ENCODE data around the gene MYOF. TPM values are rescaled to one million over a fixed set of nuclear protein-coding genes. Genes with fewer than 3 reads are reported as not detected.

MYOF gene
- polyA plus RNA-seq, 1 of the 3 experiments (the other 2 are of a cell fraction) = 103 TPM

- H2AFZ ChIP-seq (ENCODE audit: low read depth) = no peak overlapping the region
- no peak for DNase-seq
- peak overlapping the region in 1 of 2 experiments; percentile 100; a peak in 2 of 4 replicates for H3K27ac ChIP-seq (ENCODE audit: low read depth in 2 of 2, low read length in 1 of 2)
- POLR2A ChIA-PET = no interaction called here
- H3K79me2 ChIP-seq (ENCODE audit: insufficient read depth) = peaks cover 73% of the 10 kb centered on the region
- WGBS (ENCODE audit: low lambda C conversion rate) = 74% methylated on average over 6 of the region's 6 CpGs
- no peaks in the 10 kb centered on the region for H3K9me2 ChIP-seq
- no peak overlapping the region for H3K9ac ChIP-seq
- no peaks in the 10 kb centered on the region for H3K9me3 ChIP-seq
- H3K36me3 ChIP-seq (replicated peaks in 1 of 2; ENCODE audit: control insufficient read depth in 1 of 2, insufficient read depth in 2 of 2, low read length in 1 of 2) = peaks cover 6 to 56% of the 10 kb centered on the region in 2 experiments
- CTCF ChIA-PET = interaction anchor here (1.4 to 3.4 kb wide), 3 partner anchors 13 to 70 kb away, joined by 4 to 23 read pairs (median 8); partner anchors contain the start of gene MYOF
- H3K27me3 ChIP-seq (ENCODE audit: insufficient read depth) = no peaks in the 10 kb centered on the region
- no peaks in the 10 kb centered on the region for H4K20me1 ChIP-seq (ENCODE audit: insufficient read depth)
- peaks cover 45% of the 10 kb centered on the region for H3F3A ChIP-seq (replicated peaks; ENCODE audit: insufficient read depth)
- no peak for TF ChIP-seq PBX3 (IDR thresholded peaks at IDR 0.05)
- no peak for TF ChIP-seq USF2 (IDR thresholded peaks at IDR 0.05; ENCODE audit: borderline replicate concordance, low read depth, low read length)
- no peak for TF ChIP-seq MXI1 (IDR thresholded peaks at IDR 0.05; ENCODE audit: low read depth, low read length)
- TF ChIP-seq TEAD4 (IDR thresholded peaks at IDR 0.05; ENCODE audit: borderline replicate concordance, insufficient read depth) = no peak
- no peak for TF ChIP-seq MAX (IDR thresholded peaks at IDR 0.05; ENCODE audit: low read depth)
- no peak for TF ChIP-seq FOXJ3 (CRISPR knock-in tag; IDR thresholded peaks at IDR 0.05)
- TF ChIP-seq EP300 (IDR thresholded peaks at IDR 0.05; ENCODE audit: borderline replicate concordance in 1 of 2, low read depth in 1 of 2, low read length in 1 of 2) = no peak
- no peak for TF ChIP-seq RXRA (IDR thresholded peaks at IDR 0.05; ENCODE audit: borderline replicate concordance, low read depth)
- no peak overlapping the region for H3K4me3 ChIP-seq (ENCODE audit: low read depth in 2 of 2, low read length in 1 of 2)
- H3K4me2 ChIP-seq = no peak overlapping the region
- H3K4me1 ChIP-seq (ENCODE audit: control insufficient read depth in 1 of 2, insufficient read depth in 2 of 2, low read depth in 1 of 2, low read length in 1 of 2) = peaks cover 11 to 27% of the 10 kb centered on the region in 2 experiments
Observed at GRCh38 chr10:93447019-93447418, 35.1 kb downstream of the MYOF start.

GRCh38 chr10:93445978-93446720 lies 36.0 kb downstream of the MYOF start:
- no peak for DNase-seq
- Histone ChIP-seq H3K9me2 (no peaks in the 10 kb centered on the region), H3K4me2 (peak overlapping the region; percentile 66; the same call in 1 of the 2 replicates), H3K9ac (peak overlapping the region; percentile 74), H3K4me1 (ENCODE audit: control insufficient read depth in 1 of 2, insufficient read depth in 2 of 2, low read depth in 1 of 2, low read length in 1 of 2) (peaks cover 11 to 35% of the 10 kb centered on the region in 2 experiments), H3K27me3 (ENCODE audit: insufficient read depth) (no peaks in the 10 kb centered on the region), H3K27ac (ENCODE audit: low read depth in 2 of 2, low read length in 1 of 2) (peak overlapping the region; percentile 68 to 100), H3K36me3 (replicated peaks in 1 of 2; ENCODE audit: control insufficient read depth in 1 of 2, insufficient read depth in 2 of 2, low read length in 1 of 2) (peaks cover 0 to 51% of the 10 kb centered on the region in 2 experiments), H2AFZ (ENCODE audit: low read depth) (no peak overlapping the region), H3K9me3 (no peaks in the 10 kb centered on the region), H4K20me1 (ENCODE audit: insufficient read depth) (no peaks in the 10 kb centered on the region), H3K79me2 (ENCODE audit: insufficient read depth) (peaks cover 75% of the 10 kb centered on the region), H3F3A (replicated peaks; ENCODE audit: insufficient read depth) (peaks cover 47% of the 10 kb centered on the region), H3K4me3 (ENCODE audit: low read depth in 2 of 2, low read length in 1 of 2) (no peak overlapping the region; a peak in 1 of 4 replicates)
- WGBS (ENCODE audit: low lambda C conversion rate) = 68% methylated on average over 7 of the region's 7 CpGs
- POLR2A ChIA-PET = no interaction called here
- CTCF ChIA-PET = interaction anchor here (1.0 to 3.4 kb wide), 4 partner anchors 14 to 94 kb away, joined by 3 to 23 read pairs (median 6); partner anchors contain the start of gene MYOF
- TF ChIP-seq SMC3 (IDR thresholded peaks at IDR 0.05; ENCODE audit: low read depth, low read length) (no peak), ZBTB33 (IDR thresholded peaks at IDR 0.05; ENCODE audit: borderline replicate concordance, low read depth) (no peak), GABPA (IDR thresholded peaks at IDR 0.05; ENCODE audit: low read depth) (no peak), YY1 (IDR thresholded peaks at IDR 0.05; ENCODE audit: low read depth) (no peak), MXI1 (IDR thresholded peaks at IDR 0.05; ENCODE audit: low read depth, low read length) (no peak), FOXJ3 (CRISPR knock-in tag; IDR thresholded peaks at IDR 0.05) (no peak), RAD21 (IDR thresholded peaks at IDR 0.05; ENCODE audit: low read length) (no peak), PBX3 (IDR thresholded peaks at IDR 0.05) (no peak), USF1 (IDR thresholded peaks at IDR 0.05; ENCODE audit: borderline replicate concordance, low read depth) (no peak), EZH2phosphoT487 (IDR thresholded peaks at IDR 0.05; ENCODE audit: borderline replicate concordance, low read depth) (no peak), MAX (IDR thresholded peaks at IDR 0.05; ENCODE audit: low read depth) (no peak), MEF2A (IDR thresholded peaks at IDR 0.05; ENCODE audit: borderline replicate concordance, low read depth) (no peak), USF2 (IDR thresholded peaks at IDR 0.05; ENCODE audit: borderline replicate concordance, low read depth, low read length) (no peak), TEAD4 (IDR thresholded peaks at IDR 0.05; ENCODE audit: borderline replicate concordance, insufficient read depth) (no peak)

All from SK-N-SH (cell line).